GM21786 (cell line): ENCODE data around the gene NOA1.
"Not testable (repeated sequence)": the region's sequence is repeated elsewhere in the genome, so short reads cannot be mapped to it uniquely, and the experiment has no call there.

ENCODE experiments used
- ATAC-seq: cut with Tn5 transposase; IDR thresholded peaks from one replicate; pipeline ENCODE4 v1.9.1; 2021; ENCODE audit not compliant: unreplicated experiment

The NOA1 gene

DNA sequence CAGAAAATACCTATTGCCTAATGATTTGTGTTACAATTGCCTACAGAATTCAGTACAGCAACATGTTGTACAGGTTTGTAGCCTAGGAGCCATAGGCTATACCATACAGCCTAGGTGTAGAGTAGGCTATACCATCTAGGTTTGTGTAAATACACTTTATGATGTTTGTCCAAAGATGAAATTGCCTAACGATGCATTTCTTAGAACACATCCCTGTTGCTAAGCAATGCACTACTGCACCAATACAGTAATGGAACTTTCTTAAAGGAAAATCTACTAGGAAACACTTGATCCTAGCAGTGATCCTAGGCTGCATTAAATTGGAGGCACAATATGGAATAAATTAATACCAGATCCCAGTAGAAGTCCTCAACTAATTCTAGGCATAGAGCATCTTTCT is 18.3 kb downstream of the NOA1 start:
- ATAC-seq, result no peak

DNA sequence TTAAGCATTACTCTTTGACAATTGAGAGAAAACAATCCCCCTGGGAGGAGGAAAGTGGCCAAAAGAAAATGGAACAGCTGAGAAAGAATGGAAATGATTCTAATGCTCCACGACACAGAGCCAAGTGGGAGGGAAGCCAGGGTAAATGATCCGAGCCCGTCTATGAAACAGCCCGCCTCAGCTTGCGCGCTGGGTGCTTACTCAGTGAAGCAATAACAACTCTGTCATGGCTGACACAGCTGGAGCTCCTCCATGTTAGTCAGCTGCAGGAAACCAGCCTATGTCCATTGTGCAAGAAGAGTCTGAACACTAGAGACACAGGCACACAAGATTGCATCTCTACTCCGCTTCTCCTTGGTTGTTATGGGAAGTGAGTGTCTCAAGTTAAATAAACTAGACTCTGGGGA is 19.3 kb downstream of the NOA1 start:
- ATAC-seq, result no peak

DNA sequence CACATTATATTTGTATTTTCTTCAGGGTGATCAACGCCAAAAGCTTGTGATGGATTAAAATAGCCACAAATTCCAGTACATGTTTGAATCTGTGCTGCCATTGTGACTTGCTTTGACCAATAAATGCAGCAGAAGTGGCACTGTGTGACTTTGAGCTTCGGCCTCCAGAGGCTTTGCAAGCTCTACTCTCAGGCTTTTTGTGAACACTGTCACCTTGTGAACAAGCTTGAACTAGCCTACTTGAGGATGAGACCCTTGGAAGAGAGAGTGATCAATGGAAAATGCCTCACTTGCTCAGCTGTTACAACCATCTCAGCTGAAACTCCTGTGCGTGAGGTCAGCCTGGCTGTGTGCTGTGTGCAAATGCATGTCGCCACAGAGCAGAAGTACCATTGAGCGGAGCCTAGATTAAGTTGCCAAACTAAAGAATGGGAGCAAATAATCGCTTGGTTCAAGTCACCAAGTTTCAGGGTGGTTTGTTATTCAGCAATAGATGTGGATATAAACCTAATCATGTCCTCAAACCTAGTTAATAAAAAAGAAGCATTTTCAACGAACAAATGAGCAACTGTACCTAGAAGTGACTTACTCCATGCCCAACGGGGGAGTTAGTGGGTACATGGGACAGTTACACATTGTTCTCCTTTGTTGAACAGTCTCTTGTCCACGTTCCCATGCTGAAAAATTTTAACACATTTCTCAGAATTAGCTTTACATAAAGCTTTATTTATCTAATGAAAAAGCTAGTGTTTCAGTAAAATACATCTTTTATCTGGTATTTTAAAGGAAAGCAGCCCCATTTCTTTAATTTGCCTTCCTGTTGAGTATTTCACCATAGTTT is 23.5 kb downstream of the NOA1 start:
- no peak for ATAC-seq

DNA sequence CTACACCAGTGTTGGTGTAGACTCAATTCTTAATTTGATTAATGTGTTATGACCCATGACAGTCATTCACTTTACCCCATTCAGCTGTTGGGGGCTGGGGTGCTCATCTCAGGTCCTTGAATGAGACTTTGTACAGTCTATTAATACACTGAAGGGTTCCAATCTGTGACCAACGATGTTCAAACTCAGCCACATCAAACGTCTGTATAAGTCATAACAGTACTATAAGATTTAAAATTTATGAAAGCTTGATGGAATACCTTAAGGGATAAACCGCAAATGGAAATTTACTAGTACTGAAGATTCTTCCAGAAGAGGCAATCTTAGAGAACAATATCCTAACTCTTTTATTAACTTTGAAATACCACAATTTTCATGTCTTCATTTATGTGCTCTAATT is 36.0 kb downstream of the NOA1 start:
- ATAC-seq, result no peak

DNA sequence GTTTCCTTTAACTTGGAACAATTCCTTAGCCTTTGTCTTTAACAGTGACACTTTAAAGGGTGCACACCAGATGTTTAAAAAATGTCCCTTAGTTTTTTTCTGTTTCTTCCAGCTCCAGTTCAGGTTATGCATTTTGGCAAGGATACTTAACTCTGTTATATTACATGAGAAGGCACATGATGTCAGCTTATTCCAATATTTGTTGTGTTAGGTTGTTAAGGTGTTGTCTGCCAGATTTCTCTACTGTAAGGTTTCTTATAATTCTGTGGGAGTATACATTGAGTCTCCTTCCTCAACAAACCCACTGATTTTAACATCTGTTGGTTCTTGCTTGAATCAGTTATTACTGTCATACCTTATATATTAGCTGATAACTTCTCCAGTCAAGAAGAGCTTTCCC is 36.4 kb downstream of the NOA1 start:
- ATAC-seq, result no peak

DNA sequence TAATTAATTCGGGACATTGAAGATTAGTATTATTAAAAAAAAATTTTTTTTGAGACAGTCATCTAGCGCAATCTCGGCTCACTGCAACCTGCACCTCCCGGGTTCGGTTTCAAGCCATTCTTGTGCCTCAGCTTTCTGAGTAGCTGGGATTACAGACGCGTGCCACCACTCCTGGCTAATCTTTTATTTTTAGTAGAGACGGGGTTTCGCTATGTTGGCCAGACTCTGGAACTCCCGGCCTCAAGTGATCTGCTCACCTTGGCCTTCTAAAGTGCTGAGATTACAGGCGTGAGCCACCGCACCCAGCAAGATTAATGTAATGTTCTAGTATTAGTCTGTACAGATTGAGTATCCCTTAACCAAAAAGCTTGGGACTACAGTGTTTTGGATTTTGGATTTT is 37.0 kb downstream of the NOA1 start:
- no peak for ATAC-seq

DNA sequence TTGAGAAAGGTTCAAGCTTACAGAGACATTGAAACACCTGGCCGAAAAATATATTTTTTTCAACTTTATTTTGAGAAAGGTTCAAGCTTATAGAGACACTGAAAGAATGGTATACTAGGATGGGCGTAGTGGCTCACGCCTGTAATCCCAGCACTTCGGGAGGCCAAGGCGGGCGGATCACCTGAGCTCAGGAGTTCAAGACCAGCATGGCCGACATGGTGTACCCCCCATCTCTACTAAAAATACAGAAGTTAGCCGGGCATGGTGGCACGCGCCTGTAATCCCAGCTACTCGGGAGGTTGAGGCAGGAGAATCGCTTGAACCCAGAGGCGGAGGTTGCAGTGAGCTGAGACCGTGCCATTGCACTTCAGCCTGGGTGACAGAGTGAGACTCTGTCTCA is 37.6 kb downstream of the NOA1 start:
- ATAC-seq, result not testable (repeated sequence)

DNA sequence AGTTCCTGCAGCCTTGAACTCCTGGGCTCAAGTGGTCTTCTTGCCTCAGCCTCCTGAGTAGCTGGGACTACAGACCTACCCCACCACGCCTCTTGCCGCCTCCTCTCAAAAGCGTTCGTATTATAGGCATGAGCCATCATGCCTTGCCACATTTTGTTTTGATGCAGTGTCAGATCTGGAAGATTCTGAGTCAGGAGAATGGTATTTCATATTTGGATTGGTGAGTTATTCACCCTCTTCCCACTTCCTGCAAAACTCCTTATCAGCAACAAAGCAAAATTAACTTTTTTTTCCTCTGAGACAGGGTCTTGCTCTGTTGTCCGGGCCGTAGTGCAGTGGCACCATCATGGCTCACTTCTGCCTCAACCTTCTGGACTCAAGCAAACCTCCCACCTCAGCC is 40.1 kb downstream of the NOA1 start:
- no peak for ATAC-seq

DNA sequence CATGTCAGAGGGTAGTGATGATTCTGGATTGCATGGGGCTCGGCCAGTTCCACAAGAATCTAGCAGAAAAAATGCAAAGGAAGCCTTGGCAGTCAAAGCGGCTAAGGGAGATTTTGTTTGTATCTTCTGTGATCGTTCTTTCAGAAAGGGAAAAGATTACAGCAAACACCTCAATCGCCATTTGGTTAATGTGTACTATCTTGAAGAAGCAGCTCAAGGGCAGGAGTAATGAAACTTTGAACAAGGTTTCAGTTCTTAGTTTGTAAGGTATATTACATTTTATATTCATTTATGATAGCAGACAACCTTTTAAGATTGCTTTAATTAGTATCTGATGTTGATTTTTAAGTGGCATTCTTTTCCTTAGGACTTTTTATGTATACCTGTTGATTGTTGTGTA is 45.5 kb downstream of the NOA1 start:
- no peak for ATAC-seq

DNA sequence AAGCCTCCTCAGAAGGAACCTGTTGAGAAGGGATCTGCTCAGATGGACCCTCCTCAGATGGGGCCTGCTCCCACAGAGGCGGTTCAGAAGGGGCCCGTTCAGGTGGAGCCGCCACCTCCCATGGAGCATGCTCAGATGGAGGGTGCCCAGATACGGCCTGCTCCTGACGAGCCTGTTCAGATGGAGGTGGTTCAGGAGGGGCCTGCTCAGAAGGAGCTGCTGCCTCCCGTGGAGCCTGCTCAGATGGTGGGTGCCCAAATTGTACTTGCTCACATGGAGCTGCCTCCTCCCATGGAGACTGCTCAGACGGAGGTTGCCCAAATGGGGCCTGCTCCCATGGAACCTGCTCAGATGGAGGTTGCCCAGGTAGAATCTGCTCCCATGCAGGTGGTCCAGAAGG is 46.8 kb downstream of the NOA1 start:
- ATAC-seq, result no peak

DNA sequence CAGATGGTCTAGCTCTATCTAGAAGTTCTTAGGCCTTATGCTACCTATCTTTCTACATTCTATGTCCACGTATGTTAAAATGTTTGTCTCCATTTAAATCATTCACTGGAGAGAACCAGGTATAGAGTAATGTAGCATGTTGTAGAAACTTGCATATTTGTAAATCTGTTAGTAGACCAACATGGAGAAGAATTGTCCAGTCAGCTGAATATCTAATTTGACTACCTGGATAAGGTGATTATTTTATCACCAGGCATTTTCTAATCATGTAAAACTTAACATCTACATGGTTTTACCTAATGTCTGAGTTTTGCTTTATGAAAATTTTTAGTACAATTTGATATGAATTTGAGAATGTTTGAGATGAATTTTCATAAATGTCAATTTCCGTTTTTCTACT is 50.2 kb downstream of the NOA1 start:
- no peak for ATAC-seq

DNA sequence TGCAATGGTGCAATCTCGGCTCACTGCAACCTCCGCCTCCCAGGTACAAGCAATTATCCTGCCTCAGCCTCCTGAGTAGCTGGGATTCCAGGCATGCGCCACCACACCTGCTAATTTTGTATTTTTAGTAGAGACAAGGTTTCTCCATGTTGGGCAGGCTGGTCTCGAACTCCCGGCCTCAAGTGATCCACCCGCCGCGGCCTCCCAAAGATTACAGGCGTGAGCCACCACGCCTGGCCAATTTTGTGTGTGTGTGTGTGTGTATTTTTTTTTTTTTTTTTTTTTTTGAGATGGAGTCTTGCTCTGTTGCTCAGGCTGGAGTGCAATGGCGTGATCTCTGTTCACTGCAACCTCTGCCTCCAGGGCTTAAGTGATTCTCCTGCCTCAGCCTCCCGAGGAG is 62.4 kb downstream of the NOA1 start:
- ATAC-seq, result not testable (repeated sequence)

DNA sequence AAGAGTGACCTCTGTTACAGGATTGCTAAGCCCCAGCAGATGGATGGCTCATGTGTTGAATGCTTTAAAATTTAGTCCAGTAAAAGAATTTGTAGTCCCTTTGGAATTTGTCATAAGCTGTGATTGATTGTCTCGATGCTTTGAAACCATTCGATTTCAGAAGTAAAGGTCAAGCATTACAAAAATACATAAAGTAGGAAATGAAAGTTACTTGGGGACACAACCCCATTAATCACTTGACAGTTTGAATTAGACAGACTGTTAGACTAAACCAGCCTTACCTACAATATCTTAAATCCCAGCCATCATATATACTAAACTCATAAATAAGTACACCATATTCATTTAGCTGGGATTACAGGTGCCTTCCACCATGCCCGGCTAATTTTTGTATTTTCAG is 63.1 kb downstream of the NOA1 start:
- ATAC-seq, result no peak
